GM23248 (cell line): ENCODE measurements around the gene GNE. TPM values are rescaled to one million over a fixed set of nuclear protein-coding genes. Genes with fewer than 3 reads are reported as not detected.

ENCODE experiments used
- DNase-seq: peaks from one replicate; pipeline ENCODE4 v3.0.0-alpha.2; 2015
- H2AFZ ChIP-seq: fragments of 200-600 bp; sonication (generic); 2 replicates; pipeline ENCODE4 v1.6.1; 2016; ENCODE audit warnings: antibody characterized with exemption
- H3F3A ChIP-seq: fragments of 200-600 bp; sonication (generic); 2 replicates; pipeline ENCODE4 v1.6.1; 2016; ENCODE audit warnings: mild to moderate bottlenecking, antibody characterized with exemption, mixed run types; ENCODE audit not compliant: insufficient read depth
- H3K27ac ChIP-seq: fragments of 200-600 bp; sonication (generic); 2 replicates; pipeline ENCODE4 v1.5.1; 2016; ENCODE audit warnings: mild to moderate bottlenecking
- H3K27me3 ChIP-seq: fragments of 200-600 bp; sonication (generic); replicated peaks from 2 replicates; pipeline ENCODE4 v1.6.1; 2016; ENCODE audit warnings: mild to moderate bottlenecking; ENCODE audit not compliant: insufficient read depth
- H3K36me3 ChIP-seq: fragments of 200-600 bp; sonication (generic); 2 replicates; pipeline ENCODE4 v1.6.1; 2016; ENCODE audit warnings: low read depth, mild to moderate bottlenecking
- H3K4me1 ChIP-seq: fragments of 200-600 bp; sonication (generic); 2 replicates; pipeline ENCODE4 v1.6.1; 2016; ENCODE audit warnings: mild to moderate bottlenecking; ENCODE audit not compliant: insufficient read depth
- H3K4me2 ChIP-seq: fragments of 200-600 bp; sonication (generic); one replicate; pipeline ENCODE4 v1.6.1; 2016; ENCODE audit warnings: mild to moderate bottlenecking; ENCODE audit not compliant: unreplicated experiment
- H3K4me3 ChIP-seq: fragments of 200-600 bp; sonication (generic); 2 replicates; pipeline ENCODE4 v1.5.1; 2016; ENCODE audit warnings: mild to moderate bottlenecking
- H3K79me2 ChIP-seq: fragments of 200-600 bp; sonication (generic); 2 replicates; pipeline ENCODE4 v1.6.1; 2016; ENCODE audit warnings: mild to moderate bottlenecking; ENCODE audit not compliant: insufficient read depth
- H3K9ac ChIP-seq: fragments of 200-600 bp; sonication (generic); 2 replicates; pipeline ENCODE4 v1.6.1; 2016; ENCODE audit warnings: mild to moderate bottlenecking
- H3K9me2 ChIP-seq: fragments of 200-600 bp; sonication (generic); 2 replicates; pipeline ENCODE4 v1.6.1; 2016; ENCODE audit warnings: mixed run types, mild to moderate bottlenecking, moderate library complexity; ENCODE audit not compliant: insufficient read depth
- H3K9me3 ChIP-seq: fragments of 200-600 bp; sonication (generic); one replicate; pipeline ENCODE4 v1.6.1; 2017; ENCODE audit warnings: low read depth
- H4K20me1 ChIP-seq: fragments of 200-600 bp; sonication (generic); 2 replicates; pipeline ENCODE4 v1.6.0; 2016; ENCODE audit not compliant: insufficient read depth
- EZH2 ChIP-seq: fragments of 200-600 bp; sonication (generic); IDR thresholded peaks from 2 replicates; pipeline ENCODE4 v1.6.1; 2018; ENCODE audit warnings: antibody characterized with exemption, mild to moderate bottlenecking; ENCODE audit not compliant: insufficient read depth, poor library complexity, severe bottlenecking
- EZH2phosphoT487 ChIP-seq: fragments of 200-600 bp; sonication (generic); IDR thresholded peaks from 2 replicates; pipeline ENCODE4 v1.6.1; 2018; ENCODE audit warnings: antibody characterized with exemption, moderate library complexity, mild to moderate bottlenecking, low read depth; ENCODE audit not compliant: insufficient read depth
- WGBS, 2 experiments: methylation state at CpG; one replicate each; pipeline ENCODE4 v1.1.6; 2015 to 2017; ENCODE audit warnings: low lambda C conversion rate in 2 of 2, low coverage in 1 of 2; ENCODE audit errors: missing lambda C conversion rate in 2 of 2; 5-methylcytosine and 5-hydroxymethylcytosine counted together
- in situ Hi-C: fragments of 300-500 bp; cut with MboI; formaldehyde crosslinking; loops from 2 replicates; pipeline ENCODE4 v1.15.0; 2020
- polyA plus RNA-seq: library from polyadenylated mRNA; unstranded; fragments of >200 nt; fragmentation: Nextera tagmentation; extraction: Ambion mirVana; gene quantifications from 2 replicates; pipeline ENCODE4 v1.2.1, GENCODE V29; 2016
- total RNA-seq: library from RNA; depleted of rRNA; stranded (reverse); fragments of >200 nt; shearing (Covaris generic); gene quantifications from 2 replicates; pipeline ENCODE4 v1.2.3, GENCODE V29; 2014

The GNE gene
- total and polyA plus RNA-seq, 2 experiments from 2014 or later = 6.2 to 22.4 TPM

- Histone ChIP-seq H3K27me3 (no peaks in the 10 kb centered on the region), H3K4me3 (no peak overlapping the region), H3K9ac (no peak overlapping the region), H4K20me1 (no peaks in the 10 kb centered on the region), H3K79me2 (no peaks in the 10 kb centered on the region), H3K4me2 (no peak overlapping the region), H3K9me2 (no peaks in the 10 kb centered on the region), H3K36me3 (no peaks in the 10 kb centered on the region), H3K27ac (no peak overlapping the region), H3K9me3 (no peaks in the 10 kb centered on the region), H2AFZ (no peak overlapping the region), H3K4me1 (no peaks in the 10 kb centered on the region), H3F3A (no peaks in the 10 kb centered on the region)
- 96 to 98% methylated on average over 4 of the region's 4 CpGs for WGBS, 2 experiments
- TF ChIP-seq EZH2 (no peak), EZH2phosphoT487 (no peak)
- in situ Hi-C loops = no loop called here
- peak; percentile 14 for DNase-seq
These were observed 26.0 kb upstream of the GNE start for GRCh38 chr9:36284226-36284625.

- Histone ChIP-seq H4K20me1 (no peaks in the 10 kb centered on the region), H3F3A (no peaks in the 10 kb centered on the region), H3K9me2 (no peaks in the 10 kb centered on the region), H3K4me1 (no peaks in the 10 kb centered on the region), H3K27me3 (no peaks in the 10 kb centered on the region), H3K4me3 (no peak overlapping the region), H3K27ac (no peak overlapping the region), H3K9me3 (no peaks in the 10 kb centered on the region), H3K36me3 (no peaks in the 10 kb centered on the region), H3K79me2 (no peaks in the 10 kb centered on the region), H2AFZ (no peak overlapping the region), H3K4me2 (no peak overlapping the region), H3K9ac (no peak overlapping the region)
- WGBS, 2 experiments = 79 to 83% methylated on average over 7 of the region's 7 CpGs
- in situ Hi-C loops = no loop called here
- DNase-seq = no peak
- TF ChIP-seq EZH2 = no peak
- TF ChIP-seq EZH2phosphoT487 = no peak
These were observed 24.0 kb upstream of the GNE start for GRCh38 chr9:36282275-36282674.

- Histone ChIP-seq H3K79me2 (no peaks in the 10 kb centered on the region), H3K9ac (no peak overlapping the region), H3K4me1 (peaks cover 7% of the 10 kb centered on the region; the same call in 1 of the 2 replicates), H3K4me2 (no peak overlapping the region), H3F3A (peaks cover 9% of the 10 kb centered on the region), H3K27ac (no peak overlapping the region), H4K20me1 (no peaks in the 10 kb centered on the region), H3K9me3 (no peaks in the 10 kb centered on the region), H2AFZ (no peak overlapping the region), H3K36me3 (no peaks in the 10 kb centered on the region), H3K9me2 (no peaks in the 10 kb centered on the region), H3K27me3 (no peaks in the 10 kb centered on the region), H3K4me3 (no peak overlapping the region)
- DNase-seq = no peak
- in situ Hi-C loops = no loop called here
- 88 to 90% methylated on average over 4 of the region's 4 CpGs for WGBS, 2 experiments
- TF ChIP-seq EZH2phosphoT487 (no peak), EZH2 (no peak)
These were observed 22.7 kb upstream of the GNE start for GRCh38 chr9:36280989-36281388.

GRCh38 chr9:36278243-36278642 lies 20.0 kb upstream of the GNE start:
- in situ Hi-C loops = no loop called here
- H3K4me3 ChIP-seq = no peak overlapping the region
- TF ChIP-seq EZH2 (no peak), EZH2phosphoT487 (no peak)
- H3K9me3 ChIP-seq = no peaks in the 10 kb centered on the region
- no peak overlapping the region for H3K4me2 ChIP-seq
- H2AFZ ChIP-seq = no peak overlapping the region
- H3K79me2 ChIP-seq = no peaks in the 10 kb centered on the region
- no peak overlapping the region for H3K9ac ChIP-seq
- no peaks in the 10 kb centered on the region for H3K9me2 ChIP-seq
- 92 to 98% methylated on average over 2 of the region's 2 CpGs for WGBS, 2 experiments
- peaks cover 13% of the 10 kb centered on the region for H3F3A ChIP-seq
- no peak for DNase-seq
- no peaks in the 10 kb centered on the region for H3K36me3 ChIP-seq
- H3K27me3 ChIP-seq = no peaks in the 10 kb centered on the region
- peaks cover 7% of the 10 kb centered on the region; the same call in 1 of the 2 replicates for H3K4me1 ChIP-seq
- H3K27ac ChIP-seq = no peak overlapping the region
- no peaks in the 10 kb centered on the region for H4K20me1 ChIP-seq

- Histone ChIP-seq H3F3A (peaks cover 13% of the 10 kb centered on the region), H3K27me3 (no peaks in the 10 kb centered on the region), H3K4me3 (peak overlapping the region; percentile 69), H4K20me1 (no peaks in the 10 kb centered on the region), H3K9me2 (no peaks in the 10 kb centered on the region), H3K9me3 (no peaks in the 10 kb centered on the region), H3K79me2 (no peaks in the 10 kb centered on the region), H3K27ac (peak overlapping the region; percentile 31), H3K4me1 (peaks cover 7% of the 10 kb centered on the region; the same call in 1 of the 2 replicates), H3K4me2 (peak overlapping the region; percentile 88), H3K36me3 (no peaks in the 10 kb centered on the region), H3K9ac (peak overlapping the region; percentile 57), H2AFZ (peak overlapping the region; percentile 79)
- TF ChIP-seq EZH2phosphoT487 (no peak), EZH2 (no peak)
- DNase-seq = peak; percentile 84
- 3 to 4% methylated on average over 7 of the region's 7 CpGs for WGBS, 2 experiments
- in situ Hi-C loops = no loop called here
These were observed 18.5 kb upstream of the GNE start for GRCh38 chr9:36276781-36277181.
